Cortex of kidney (tissue), 1 donor: ENCODE measurements around the gene CDC14A.

Source experiments
- DNase-seq: peaks from one replicate; lab custom pipeline; 2025; lab: John Stamatoyannopoulos, UW

CDC14A gene

GRCh38 chr1:100494393-100495084 lies 142.2 kb downstream of the CDC14A start:
- DNase-seq = no peak

DNA sequence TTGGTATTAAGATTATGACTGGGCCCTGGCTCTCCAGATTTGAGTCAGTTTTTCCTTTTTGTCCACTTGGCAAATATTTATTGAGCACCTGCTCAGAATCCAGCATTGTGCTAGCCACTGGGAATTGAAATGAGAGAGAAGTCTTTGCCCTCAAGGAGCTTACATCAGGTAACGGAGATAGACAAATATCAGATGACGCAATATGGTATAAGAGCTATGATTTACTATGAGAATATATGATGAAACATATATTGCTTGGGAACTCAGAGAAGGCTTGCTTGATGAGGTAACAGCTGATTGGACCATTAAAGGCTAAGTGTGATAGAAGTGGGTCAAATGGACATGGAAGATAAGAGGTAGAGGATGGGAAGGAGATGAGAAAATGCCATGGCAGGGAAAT lies 144.6 kb downstream of the CDC14A start:
- no peak for DNase-seq

DNA sequence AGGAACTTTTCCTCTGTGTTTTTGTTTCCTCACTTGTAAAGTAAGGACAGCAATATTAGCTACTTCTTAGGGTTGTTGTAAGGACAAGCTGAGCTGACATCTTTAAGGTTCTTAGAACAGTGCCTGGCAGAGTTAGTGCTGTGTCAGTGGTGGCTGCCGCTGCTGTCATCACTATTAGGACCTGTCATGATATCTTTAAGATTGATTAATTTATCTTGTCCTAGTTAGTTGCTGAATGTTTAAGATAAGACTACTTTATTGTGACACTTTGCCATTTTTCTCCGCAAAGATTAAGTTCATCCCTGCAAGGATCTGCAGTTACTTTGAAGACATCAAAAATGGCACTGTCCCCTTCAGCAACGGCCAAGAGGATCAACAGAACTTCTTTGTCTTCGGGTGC lies 145.5 kb downstream of the CDC14A start:
- DNase-seq = no peak

- DNase-seq = no peak
Measured at GRCh38 chr1:100499194-100499811, 147.0 kb downstream of the CDC14A start.

DNA sequence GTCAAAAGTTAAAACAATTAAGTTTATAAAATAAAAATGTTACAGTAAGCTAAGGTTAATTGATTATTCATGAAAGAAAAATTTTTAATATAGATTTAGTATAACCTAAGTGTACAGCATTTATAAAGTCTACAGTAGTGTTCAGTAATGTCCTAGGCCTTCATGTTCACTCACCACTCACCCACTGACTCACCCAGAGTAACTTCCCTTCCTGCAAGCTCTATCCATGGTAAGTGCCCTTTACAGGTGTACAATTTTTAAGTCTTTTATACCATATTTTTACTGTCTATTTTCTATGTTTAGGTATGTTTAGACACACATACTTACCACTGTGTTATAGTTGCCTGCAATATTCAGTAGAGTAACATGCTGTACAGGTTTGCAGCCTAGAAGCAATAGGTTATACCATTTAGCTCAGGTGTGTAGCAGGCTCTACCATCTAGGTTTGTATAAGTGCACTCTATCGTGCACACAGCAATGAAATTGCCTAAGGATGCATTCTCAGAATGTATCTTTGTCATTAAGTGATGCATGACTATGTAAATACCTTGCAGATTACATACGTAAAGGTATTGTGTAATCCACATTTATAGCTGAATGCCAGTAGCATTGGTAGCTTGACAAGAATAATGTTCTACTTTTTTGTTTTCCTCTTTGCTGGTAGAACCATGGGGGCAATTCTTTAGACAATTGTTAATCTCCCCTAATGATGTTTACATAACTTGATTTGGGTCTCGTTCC lies 149.9 kb downstream of the CDC14A start:
- no peak for DNase-seq

GRCh38 chr1:100506217-100506616 lies 153.9 kb downstream of the CDC14A start:
- no peak for DNase-seq

- no peak for DNase-seq
Measured at GRCh38 chr1:100510451-100510850, 158.1 kb downstream of the CDC14A start.

- no peak for DNase-seq
Measured at GRCh38 chr1:100511058-100511457, 158.8 kb downstream of the CDC14A start.

- no peak for DNase-seq
Measured at GRCh38 chr1:100511773-100512172, 159.5 kb downstream of the CDC14A start.

DNA sequence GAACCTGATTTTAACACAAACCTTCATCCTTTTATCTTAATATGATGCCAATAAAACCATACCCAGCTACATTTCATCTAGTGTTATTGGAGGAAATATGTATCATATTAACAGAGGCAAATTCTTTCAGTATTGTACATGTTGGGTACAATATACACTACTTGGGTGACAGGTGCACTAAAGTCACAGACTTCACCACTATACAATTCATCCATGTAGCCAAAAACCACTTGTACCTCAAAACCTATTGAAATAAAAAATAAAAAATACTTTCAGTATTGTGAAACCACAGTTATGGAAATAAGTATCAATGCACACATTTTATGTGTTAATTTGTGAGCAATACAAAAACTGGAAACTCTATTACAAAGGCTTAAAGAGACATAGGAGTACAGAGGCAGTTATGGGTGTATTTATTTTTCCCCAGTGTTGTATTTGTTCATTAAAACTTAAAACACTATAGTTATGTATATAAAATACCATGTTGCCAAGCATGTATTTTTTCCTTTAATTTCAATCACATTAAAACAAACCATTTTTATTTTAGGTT lies 160.6 kb downstream of the CDC14A start:
- no peak for DNase-seq

- DNase-seq = no peak
Measured at GRCh38 chr1:100516857-100517256, 164.6 kb downstream of the CDC14A start.

GRCh38 chr1:100517515-100517914 lies 165.2 kb downstream of the CDC14A start:
- DNase-seq = no peak

DNA sequence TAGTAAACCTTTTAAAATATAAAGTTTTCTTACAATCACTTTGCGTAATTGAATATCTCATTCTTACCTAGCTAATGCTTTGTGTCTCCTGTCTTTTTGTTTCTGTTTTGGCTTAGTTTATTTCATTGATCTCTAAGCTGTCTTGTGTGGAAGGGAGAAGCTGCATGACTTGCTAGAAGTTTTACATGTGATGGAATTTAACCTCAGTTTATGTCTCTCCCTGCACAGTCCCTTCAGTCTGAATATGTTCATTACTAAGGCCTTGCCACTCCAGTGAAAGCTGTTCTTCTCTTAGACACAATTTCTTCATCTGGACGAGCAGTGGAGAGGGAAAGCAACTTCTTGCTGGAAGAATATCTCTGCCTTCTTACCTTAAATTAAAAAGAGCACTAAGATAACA lies 165.7 kb downstream of the CDC14A start:
- no peak for DNase-seq

GRCh38 chr1:100523038-100523652 lies 170.8 kb downstream of the CDC14A start:
- DNase-seq = no peak

GRCh38 chr1:100524355-100524754 lies 172.0 kb downstream of the CDC14A start:
- no peak for DNase-seq

GRCh38 chr1:100526894-100527293 lies 174.6 kb downstream of the CDC14A start:
- DNase-seq = no peak

- DNase-seq = no peak
Measured at GRCh38 chr1:100528871-100529270, 176.6 kb downstream of the CDC14A start.

DNA sequence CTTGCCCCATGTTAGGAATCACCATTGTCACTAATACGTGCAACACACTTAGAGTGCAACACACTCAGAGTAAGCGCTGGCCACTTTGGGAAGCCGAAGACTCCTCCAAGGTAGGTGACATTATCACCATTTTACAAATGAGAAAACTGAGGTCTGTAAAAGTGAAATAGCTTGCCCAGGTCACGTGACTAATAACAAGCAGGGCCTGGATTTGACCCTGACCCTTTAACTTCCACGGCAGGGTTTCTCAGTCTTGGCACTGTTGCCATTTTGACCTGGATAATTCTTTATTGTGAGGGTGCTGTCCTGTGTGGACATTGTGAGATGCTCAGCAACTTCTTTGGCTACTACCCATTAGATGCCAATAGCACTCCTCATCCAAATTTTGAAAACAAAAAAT lies 177.8 kb downstream of the CDC14A start:
- DNase-seq = no peak

DNA sequence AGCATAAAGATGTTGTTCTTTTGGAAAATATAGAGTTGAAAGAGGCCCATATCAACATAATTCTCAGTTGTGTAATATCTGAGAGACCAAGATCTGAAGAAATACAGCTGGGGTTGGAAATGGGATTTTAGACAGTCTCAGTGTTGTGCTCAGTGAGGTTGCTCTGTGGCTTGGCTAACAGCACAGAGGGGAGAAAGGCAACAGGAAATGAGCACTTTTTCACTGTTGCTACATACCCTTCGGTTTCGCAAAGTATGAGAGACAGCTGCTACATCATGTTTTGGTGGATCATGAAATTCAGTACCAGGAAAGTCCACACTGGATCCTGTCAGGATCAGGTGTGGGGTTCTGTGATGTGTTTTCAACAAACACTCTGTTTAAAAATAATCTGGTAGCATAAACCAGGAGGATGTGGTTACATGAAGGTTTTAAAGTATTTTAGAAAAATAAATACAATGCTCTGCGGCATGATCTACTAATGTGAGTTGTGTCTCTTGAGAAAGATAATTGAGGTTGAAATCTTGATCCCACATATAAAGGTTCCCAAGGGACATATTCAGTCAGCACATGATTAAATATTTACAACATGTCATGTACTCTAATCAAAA lies 178.7 kb downstream of the CDC14A start:
- DNase-seq = no peak

DNA sequence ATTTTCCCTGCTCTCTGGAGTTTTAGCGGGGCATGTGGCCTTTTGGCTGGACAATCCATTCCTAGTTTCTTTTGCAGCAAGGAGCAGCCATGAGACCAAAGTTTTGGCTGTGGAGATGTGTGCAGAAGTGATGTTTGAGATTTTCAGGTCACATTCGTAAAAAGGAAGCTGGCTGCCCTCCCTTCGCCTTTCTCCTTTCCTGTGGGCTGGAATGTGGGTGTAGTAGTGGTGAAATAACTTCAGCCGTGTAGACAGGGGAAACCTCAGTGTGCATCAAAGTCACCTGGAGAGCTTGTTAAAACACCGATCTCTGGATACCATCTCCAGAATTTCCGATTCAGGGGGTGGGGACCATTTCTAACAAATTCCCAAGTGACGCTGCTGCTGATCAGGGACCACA lies 180.3 kb downstream of the CDC14A start:
- no peak for DNase-seq

GRCh38 chr1:100535264-100535663 lies 183.0 kb downstream of the CDC14A start:
- no peak for DNase-seq

DNA sequence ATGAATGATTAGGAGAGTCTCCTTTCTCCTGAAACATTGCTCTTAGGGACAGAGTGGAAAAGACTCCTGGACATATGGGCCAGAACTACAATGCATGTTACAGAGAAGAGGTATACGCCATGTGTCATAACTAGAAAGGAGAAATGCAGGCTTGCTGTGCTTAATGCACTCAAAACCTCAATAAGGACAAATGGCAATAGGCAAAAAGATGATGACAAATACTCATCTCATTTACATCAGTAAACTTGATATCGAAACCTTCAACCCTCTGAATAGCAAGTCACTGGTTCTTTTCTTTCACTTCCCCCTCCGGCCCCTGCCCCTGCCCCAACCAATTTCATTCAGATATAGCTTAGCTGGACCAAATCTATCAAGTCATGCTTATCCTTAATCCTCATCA lies 183.7 kb downstream of the CDC14A start:
- no peak for DNase-seq
